Hair follicle dermal papilla cell (primary cell): ENCODE measurements around the gene JUNB. TPM values are rescaled to one million over a fixed set of nuclear protein-coding genes. Genes with fewer than 3 reads are reported as not detected.
A peak's percentile ranks its signal among the peaks of the same experiment; 100 is the strongest.

ENCODE experiments used
- small RNA-seq: library from RNA; depleted of rRNA; stranded (forward); fragments of <200 nt; gene quantifications from one replicate; pipeline ENCODE3, GENCODE V24; 2012
- total RNA-seq: library from RNA; depleted of rRNA; stranded (reverse); fragments of >200 nt; gene quantifications from 2 replicates; pipeline ENCODE4 v1.2.3, GENCODE V29; 2012

The JUNB gene
- 175 and 240 TPM in 2 replicates for total RNA-seq

GRCh38 chr19:12791345-12792050, at the start of gene JUNB:
JUNB (plus strand) TSS chr19:12791486; CDS start chr19:12791772, 286 bp downstream.

GRCh38 chr19:12751635-12752034, 39.7 kb upstream of the JUNB start, which contains the start of gene BEST2:
BEST2 (plus strand) TSS chr19:12751791; CDS start chr19:12752593, 802 bp downstream.

DNA sequence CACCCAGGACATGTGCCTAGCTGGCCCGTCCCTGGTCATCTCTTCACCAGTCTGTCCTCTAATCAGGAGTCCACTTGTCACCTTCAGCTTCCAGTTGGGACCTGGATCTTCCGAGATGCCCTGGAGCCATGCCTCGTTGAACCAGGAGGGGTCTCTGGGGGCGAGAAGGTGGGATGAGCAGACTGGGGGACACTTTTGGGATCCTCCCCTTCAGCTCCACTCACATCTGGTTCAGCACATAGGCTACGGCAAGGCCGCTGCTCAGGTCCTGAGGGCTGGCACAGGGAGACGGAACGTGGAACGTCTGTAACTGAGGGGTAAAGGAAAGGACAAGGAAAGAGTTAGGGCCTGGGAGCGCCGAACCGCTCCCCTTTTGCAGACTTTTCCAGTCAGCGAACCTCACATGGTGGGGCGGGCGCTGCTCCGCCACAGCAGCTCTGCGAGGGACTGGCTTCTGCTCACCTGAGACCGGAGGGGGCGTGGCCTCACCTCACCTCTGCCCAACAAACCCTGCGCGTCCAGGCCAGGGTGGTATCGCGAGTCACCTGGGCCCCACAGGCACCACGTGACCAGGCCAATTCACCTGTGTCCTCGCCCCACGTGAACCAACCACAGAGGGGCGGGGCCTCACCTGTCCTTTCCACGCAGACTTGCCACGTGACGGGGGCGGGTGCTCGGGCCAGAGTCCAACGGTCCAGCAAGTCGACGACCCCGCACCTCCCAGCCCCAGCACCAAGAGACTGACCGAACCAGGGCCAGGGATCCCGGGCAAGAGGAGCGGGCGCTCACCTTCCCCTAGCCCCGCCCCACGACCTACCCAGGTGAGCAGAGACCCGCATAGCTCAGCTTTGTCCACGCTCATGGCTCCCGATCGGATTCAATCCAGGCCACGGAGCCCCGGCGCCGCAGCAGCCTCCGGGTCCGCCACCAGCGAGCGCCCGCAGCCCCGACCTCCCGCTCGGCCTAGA, 16.4 kb upstream of the JUNB start, which contains the start of gene HOOK2:
Gene HOOK2, minus strand, starts transcription at position 965 of the 968 bp plus-strand sequence. Its CDS starts 103 bp downstream, at position 862.

DNA sequence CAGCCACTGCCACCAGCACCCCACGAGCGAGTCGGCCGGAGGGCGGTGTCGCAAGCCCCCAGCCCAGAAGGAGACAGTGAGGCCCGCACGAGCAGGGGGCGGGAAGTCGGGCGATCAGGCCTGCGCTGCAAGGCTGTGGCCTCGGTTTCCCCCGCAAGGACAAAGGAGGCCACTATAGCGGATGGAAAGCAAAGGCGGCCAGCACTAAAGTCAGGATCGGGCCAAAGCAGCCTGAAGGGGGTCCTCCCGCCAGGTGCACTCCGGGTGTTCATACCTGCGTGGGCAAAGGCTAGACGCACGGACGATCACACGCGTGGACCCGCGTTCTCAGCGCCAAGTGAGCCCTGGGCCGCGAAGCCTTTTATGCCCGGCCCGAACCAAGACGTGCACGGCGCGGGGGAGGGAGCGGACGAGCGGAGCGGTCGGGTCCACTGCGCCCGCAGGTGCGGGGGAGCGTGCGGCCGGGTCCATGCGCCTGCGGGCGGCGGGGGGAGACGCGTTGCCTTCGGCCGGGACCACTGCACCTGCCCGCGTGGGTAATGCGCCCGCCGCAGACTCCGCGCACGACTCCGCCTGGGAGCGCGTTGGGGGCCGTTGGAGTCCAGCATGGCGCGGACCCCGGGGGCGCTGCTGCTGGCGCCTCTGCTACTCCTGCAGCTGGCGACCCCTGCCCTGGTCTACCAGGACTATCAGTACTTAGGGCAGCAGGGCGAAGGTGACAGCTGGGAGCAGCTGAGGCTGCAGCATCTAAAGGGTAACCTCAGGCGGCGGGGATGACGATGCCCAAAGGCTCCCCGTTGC, 10.4 kb downstream of the JUNB start, which contains the start of the genes PRDX2 and THSD8:
Gene PRDX2, minus strand, starts transcription at position 335 of the 801 bp plus-strand sequence. CDS start 539 bp downstream, outside the sequence.
Gene THSD8, plus strand, starts transcription at position 604 of the 801 bp plus-strand sequence. Its CDS starts 3 bp downstream, at position 607.

DNA sequence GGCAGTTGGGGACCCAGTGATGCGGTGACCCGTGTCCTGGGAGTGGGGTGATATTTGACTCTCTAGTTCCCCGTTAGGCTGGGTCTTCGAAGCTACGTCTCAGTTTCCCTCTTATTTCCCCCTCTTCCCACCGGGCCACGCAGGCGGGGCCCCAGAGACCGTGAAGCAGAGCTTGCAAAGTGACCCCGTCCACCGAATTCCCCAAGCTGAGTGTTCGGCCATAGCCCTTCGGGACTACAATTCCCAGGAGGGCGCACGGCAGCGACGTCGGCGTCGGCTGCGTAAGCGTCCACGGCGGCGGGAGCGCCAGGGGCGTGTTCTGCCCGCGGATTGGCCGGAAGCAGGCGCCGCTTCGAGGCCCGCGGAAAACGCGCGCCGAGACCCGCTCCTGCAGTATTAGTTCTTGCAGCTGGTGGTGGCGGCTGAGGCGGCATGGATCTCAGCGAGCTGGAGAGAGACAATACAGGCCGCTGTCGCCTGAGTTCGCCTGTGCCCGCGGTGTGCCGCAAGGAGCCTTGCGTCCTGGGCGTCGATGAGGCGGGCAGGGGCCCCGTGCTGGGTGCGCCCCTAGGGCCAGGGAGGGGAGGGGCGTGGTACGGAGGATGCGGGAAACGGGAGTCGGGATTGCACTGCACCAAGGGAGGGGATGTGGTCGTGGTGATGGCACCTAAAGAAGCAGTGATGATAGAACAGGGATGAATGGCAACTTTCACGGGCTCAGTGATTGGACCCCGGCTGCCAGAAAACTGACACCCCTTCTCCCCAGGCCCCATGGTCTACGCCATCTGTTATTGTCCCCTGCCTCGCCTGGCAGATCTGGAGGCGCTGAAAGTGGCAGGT, 15.2 kb downstream of the JUNB start, which contains the start of gene RNASEH2A:
Gene RNASEH2A, plus strand, starts transcription at position 343 of the 840 bp plus-strand sequence. Its CDS starts 90 bp downstream, at position 433.

DNA sequence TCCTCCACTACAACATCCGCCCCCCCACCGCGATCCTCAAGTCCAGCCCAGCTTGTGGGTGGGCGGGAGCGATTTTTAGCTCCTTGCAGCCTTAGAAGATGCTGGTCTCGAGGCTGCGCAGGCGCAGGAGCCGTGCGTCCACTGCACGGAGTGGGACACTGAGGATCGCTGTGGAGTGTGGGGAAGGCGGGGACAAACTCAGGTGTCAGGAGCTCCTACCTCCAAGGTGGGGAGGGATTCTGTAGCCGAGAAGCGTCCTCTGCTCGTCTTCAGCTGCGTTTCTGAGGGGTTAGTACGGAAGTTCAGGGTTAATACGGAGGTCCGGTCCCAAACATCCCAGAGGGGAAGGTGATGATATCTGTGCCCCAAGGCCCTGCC, 43.3 kb downstream of the JUNB start, which contains the start of gene RTBDN:
Gene RTBDN, minus strand, starts transcription at position 14 of the 378 bp plus-strand sequence. CDS start 4,600 bp downstream, outside the sequence.

DNA sequence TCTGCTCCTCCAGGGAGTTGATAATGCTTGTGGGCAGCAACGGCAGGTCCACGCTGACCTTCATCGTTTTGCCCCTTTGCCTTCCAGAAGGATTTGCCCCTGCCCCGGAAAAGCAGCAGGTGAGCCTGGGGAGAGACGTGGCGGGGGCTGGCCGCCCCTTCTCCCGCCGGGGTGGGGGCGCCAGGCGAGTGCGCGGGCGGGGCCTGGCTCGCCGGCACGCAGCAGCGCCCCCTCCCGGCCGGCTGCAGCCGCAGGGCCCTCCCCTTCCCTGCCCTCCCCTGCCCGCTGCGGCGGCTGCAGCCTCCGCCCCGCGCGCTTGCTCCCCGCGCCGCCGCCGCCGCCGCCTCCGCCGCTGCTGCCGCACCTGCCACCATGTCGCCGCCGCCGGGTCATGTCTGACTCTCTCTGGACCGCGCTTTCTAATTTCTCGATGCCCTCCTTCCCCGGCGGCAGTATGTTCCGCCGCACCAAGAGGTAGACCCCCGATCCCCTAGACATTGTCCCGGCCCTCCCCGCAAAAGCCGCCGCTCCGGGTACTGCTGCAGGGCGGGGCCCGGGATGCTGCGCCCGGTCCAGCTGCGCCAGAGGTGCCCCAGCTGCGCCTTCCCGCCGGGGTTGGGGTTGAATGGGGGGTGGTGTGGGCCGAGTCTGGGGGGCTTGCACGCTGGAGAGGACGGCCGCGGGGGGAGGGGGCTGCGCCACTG, 47.0 kb downstream of the JUNB start, which contains the start of gene MAST1:
Gene MAST1, plus strand, starts transcription at position 334 of the 704 bp plus-strand sequence. Its CDS starts 58 bp downstream, at position 392.

Small RNA genes lying within 50 kb of the gene (small RNA-seq; reads per million reads assigned to genes)
- gene MIR5684, result 2.4 reads per million, percentile 53 among the genes with 10 or more reads in this experiment

Other genes starting within 250 kb of the JUNB start
- 6.9 and 10.5 TPM in 2 replicates for gene ZNF564, start 240.0 kb upstream of the JUNB start, total RNA-seq
- gene ZNF490, start 180.7 kb upstream of the JUNB start, total RNA-seq, result 5.8 and 6.5 TPM in 2 replicates
- 16.0 and 18.3 TPM in 2 replicates for gene ZNF791, start 180.6 kb upstream of the JUNB start, total RNA-seq
- 48.8 and 55.5 TPM in 2 replicates for gene MAN2B1, start 124.7 kb upstream of the JUNB start, total RNA-seq
- gene WDR83, start 124.7 kb upstream of the JUNB start, total RNA-seq, result 6.7 and 8.4 TPM in 2 replicates
- gene DHPS, start 109.6 kb upstream of the JUNB start, total RNA-seq, result 49.5 and 58.8 TPM in 2 replicates
- not detected in 2 replicates for gene GNG14, start 103.5 kb upstream of the JUNB start, total RNA-seq
- 10.4 and 12.3 TPM in 2 replicates for gene FBXW9, start 94.9 kb upstream of the JUNB start, total RNA-seq
- gene TNPO2, start 67.6 kb upstream of the JUNB start, total RNA-seq, result 51.8 and 60.7 TPM in 2 replicates
- 90.7 and 109 TPM in 2 replicates for gene TRIR, start 56.8 kb upstream of the JUNB start, total RNA-seq
- 74.2 and 91.0 TPM in 2 replicates for gene GET3, start 54.0 kb upstream of the JUNB start, total RNA-seq
- gene BEST2, start 39.7 kb upstream of the JUNB start, total RNA-seq, result not detected in 2 replicates
- 18.3 and 18.8 TPM in 2 replicates for gene HOOK2, start 15.9 kb upstream of the JUNB start, total RNA-seq
- gene PRDX2, start 10.3 kb downstream of the JUNB start, total RNA-seq, result 140 TPM in 2 replicates
- not detected in 2 replicates for gene THSD8, start 10.6 kb downstream of the JUNB start, total RNA-seq
- gene RNASEH2A, start 15.1 kb downstream of the JUNB start, total RNA-seq, result 3.7 and 6.2 TPM in 2 replicates
- not detected in 2 replicates for gene RTBDN, start 43.1 kb downstream of the JUNB start, total RNA-seq
- gene MAST1, start 47.0 kb downstream of the JUNB start, total RNA-seq, result 0.16 and 0.36 TPM in 2 replicates
- 32.3 and 33.5 TPM in 2 replicates for gene DNASE2, start 90.0 kb downstream of the JUNB start, total RNA-seq
- gene KLF1, start 95.7 kb downstream of the JUNB start, total RNA-seq, result not detected in 2 replicates
- 28.9 and 41.5 TPM in 2 replicates for gene GCDH, start 99.7 kb downstream of the JUNB start, total RNA-seq
- 0.24 TPM in 1 of 2 replicates, not detected in the other for gene SYCE2, start 127.8 kb downstream of the JUNB start, total RNA-seq
- gene FARSA, start 142.2 kb downstream of the JUNB start, total RNA-seq, result 44.5 and 46.8 TPM in 2 replicates
- gene CALR, start 147.1 kb downstream of the JUNB start, total RNA-seq, result 2,301 and 2,540 TPM in 2 replicates
- gene RAD23A, start 154.4 kb downstream of the JUNB start, total RNA-seq, result 94.6 and 95.3 TPM in 2 replicates
- 12.0 and 17.6 TPM in 2 replicates for gene GADD45GIP1, start 165.7 kb downstream of the JUNB start, total RNA-seq
- gene DAND5, start 178.1 kb downstream of the JUNB start, total RNA-seq, result 0.65 and 0.85 TPM in 2 replicates
- 135 and 155 TPM in 2 replicates for gene NFIX, start 204.0 kb downstream of the JUNB start, total RNA-seq